ENCODE measurements around the gene OCEL1.
A peak's percentile ranks its signal among the peaks of the same experiment; 100 is the strongest.

The OCEL1 gene

DNA sequence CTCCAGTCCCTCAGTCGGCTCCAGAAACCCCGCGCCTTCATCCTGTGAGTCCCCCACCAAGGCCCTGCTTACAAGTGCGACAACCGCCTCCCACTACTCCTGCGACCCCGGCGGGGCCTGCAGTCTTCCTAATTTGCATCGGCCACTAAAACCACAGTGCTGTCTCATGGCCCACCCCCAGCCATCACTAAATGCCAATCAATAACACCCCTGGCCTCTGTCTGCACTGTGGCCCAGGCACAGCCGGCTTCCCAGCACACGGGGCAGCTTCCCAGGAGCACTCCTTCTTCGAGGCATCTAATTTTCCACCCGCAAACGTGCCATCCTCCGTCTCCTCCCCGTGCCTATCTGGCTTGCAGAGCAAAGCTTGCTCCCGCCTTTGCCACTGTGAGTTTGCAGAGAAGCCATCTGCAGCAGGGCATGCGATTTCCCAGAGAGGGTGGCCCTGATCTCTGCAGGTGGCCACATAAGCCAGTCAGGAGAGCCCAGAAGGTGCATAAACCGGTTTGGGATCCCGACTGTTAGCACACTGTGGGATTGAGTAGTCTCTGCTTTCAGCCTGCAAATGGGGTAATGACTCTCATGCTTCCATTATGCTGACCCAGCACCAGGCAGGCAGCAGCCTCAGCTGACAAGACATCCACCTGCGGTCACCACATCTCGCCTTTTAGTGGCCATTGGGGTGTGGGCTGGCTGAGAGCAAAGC lies 44.9 kb upstream of the OCEL1 start:
- Histone ChIP-seq H3K27ac (ENCODE audit: extremely low read depth, low read depth, low read length) (no peak overlapping the region), H3K9me3 (ENCODE audit: control insufficient read depth, insufficient read depth, low read depth, low read length) (no peaks in the 10 kb centered on the region), H3K4me3 (ENCODE audit: low read depth, low read length) (no peak overlapping the region), H3K4me1 (ENCODE audit: control insufficient read depth, insufficient read depth, low read length) (no peaks in the 10 kb centered on the region), H3K36me3 (ENCODE audit: control insufficient read depth in 2 of 2, insufficient read depth in 1 of 2, low read length in 2 of 2) (peaks cover 0 to 34% of the 10 kb centered on the region in 2 experiments; a peak in 2 of 3 replicates)
- ChIA-PET POLR2A (no interaction called here), CTCF (no interaction called here)
- TF ChIP-seq ZNF146 (tag by site-specific recombination; IDR thresholded peaks at IDR 0.05) (no peak), ZNF529 (tag by site-specific recombination; IDR thresholded peaks at IDR 0.05; ENCODE audit: insufficient replicate concordance) (no peak), ZNF514 (tag by site-specific recombination; IDR thresholded peaks at IDR 0.05) (no peak), ZIC2 (tag by site-specific recombination; IDR thresholded peaks at IDR 0.05) (peak; percentile 16; the same call in 1 of the 2 replicates)
- TF ChIP-seq, protein P1, sequence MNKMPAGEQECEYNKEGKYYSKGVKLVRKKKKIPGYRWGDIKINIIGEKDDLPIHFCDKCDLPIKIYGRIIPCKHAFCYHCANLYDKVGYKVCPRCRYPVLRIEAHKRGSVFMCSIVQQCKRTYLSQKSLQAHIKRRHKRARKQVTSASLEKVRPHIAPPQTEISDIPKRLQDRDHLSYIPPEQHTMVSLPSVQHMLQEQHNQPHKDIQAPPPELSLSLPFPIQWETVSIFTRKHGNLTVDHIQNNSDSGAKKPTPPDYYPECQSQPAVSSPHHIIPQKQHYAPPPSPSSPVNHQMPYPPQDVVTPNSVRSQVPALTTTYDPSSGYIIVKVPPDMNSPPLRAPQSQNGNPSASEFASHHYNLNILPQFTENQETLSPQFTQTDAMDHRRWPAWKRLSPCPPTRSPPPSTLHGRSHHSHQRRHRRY (tag by site-specific recombination; IDR thresholded peaks at IDR 0.05), result no peak

DNA sequence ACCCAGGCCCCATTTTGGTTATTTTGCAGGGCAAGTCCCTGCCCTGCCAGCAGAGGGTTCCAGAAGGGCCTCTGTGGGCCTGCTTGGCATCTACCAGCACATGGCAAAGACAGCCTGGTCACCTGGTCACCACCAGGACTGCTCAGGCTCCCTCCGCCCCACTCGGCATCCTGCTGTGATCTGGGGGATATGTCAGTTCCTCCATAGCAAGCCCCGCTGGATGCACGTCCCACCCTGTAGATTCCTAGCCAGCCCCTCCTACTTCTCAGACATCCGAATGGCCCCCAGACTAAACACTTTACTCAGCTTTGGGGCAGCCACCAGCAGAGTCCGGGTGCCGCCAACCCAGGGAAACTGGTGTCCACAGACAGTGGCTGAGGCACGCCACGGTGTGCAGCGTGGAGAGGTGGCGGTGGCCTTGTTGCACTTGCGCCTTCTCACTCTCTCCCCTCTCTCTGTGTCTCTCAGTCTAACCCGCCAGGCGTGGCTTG lies 42.7 kb upstream of the OCEL1 start:
- Histone ChIP-seq H3K36me3 (ENCODE audit: control insufficient read depth in 2 of 2, insufficient read depth in 1 of 2, low read length in 2 of 2) (peaks cover 3 to 33% of the 10 kb centered on the region in 2 experiments; a peak in 2 of 3 replicates), H3K27ac (ENCODE audit: extremely low read depth, low read depth, low read length) (no peak overlapping the region), H3K4me1 (ENCODE audit: control insufficient read depth, insufficient read depth, low read length) (no peaks in the 10 kb centered on the region), H3K9me3 (ENCODE audit: control insufficient read depth, insufficient read depth, low read depth, low read length) (no peaks in the 10 kb centered on the region), H3K4me3 (ENCODE audit: low read depth, low read length) (no peak overlapping the region)
- POLR2A ChIA-PET, result interaction anchor here (0.6 kb wide), 1 partner anchor 551 kb away, joined by 6 read pairs; no protein-coding TSS in a partner anchor
- CTCF ChIA-PET, result no interaction called here
- TF ChIP-seq, protein P2, sequence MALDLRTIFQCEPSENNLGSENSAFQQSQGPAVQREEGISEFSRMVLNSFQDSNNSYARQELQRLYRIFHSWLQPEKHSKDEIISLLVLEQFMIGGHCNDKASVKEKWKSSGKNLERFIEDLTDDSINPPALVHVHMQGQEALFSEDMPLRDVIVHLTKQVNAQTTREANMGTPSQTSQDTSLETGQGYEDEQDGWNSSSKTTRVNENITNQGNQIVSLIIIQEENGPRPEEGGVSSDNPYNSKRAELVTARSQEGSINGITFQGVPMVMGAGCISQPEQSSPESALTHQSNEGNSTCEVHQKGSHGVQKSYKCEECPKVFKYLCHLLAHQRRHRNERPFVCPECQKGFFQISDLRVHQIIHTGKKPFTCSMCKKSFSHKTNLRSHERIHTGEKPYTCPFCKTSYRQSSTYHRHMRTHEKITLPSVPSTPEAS (tag by site-specific recombination; IDR thresholded peaks at IDR 0.05), result no peak
- TF ChIP-seq ZNF266 (tag by site-specific recombination; IDR thresholded peaks at IDR 0.05; ENCODE audit: low read depth), result no peak
- no peak for TF ChIP-seq ZNF302 (tag by site-specific recombination; IDR thresholded peaks at IDR 0.05; ENCODE audit: low read depth)
- TF ChIP-seq ZBTB20 (tag by site-specific recombination; IDR thresholded peaks at IDR 0.05), result no peak
- TF ChIP-seq RBAK (tag by site-specific recombination; IDR thresholded peaks at IDR 0.05), result no peak
- no peak for TF ChIP-seq ZNF416 (tag by site-specific recombination; IDR thresholded peaks at IDR 0.05)
- TF ChIP-seq HOXD13 (CRISPR knock-in tag; IDR thresholded peaks at IDR 0.05; ENCODE audit: borderline replicate concordance), result no peak
- TF ChIP-seq, protein P1 (tag by site-specific recombination; IDR thresholded peaks at IDR 0.05), result no peak
- TF ChIP-seq, protein P3, sequence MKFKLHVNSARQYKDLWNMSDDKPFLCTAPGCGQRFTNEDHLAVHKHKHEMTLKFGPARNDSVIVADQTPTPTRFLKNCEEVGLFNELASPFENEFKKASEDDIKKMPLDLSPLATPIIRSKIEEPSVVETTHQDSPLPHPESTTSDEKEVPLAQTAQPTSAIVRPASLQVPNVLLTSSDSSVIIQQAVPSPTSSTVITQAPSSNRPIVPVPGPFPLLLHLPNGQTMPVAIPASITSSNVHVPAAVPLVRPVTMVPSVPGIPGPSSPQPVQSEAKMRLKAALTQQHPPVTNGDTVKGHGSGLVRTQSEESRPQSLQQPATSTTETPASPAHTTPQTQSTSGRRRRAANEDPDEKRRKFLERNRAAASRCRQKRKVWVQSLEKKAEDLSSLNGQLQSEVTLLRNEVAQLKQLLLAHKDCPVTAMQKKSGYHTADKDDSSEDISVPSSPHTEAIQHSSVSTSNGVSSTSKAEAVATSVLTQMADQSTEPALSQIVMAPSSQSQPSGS (tag by site-specific recombination; IDR thresholded peaks at IDR 0.05; ENCODE audit: low read depth), result no peak
- no peak for TF ChIP-seq SCRT2 (tag by site-specific recombination; IDR thresholded peaks at IDR 0.05)
- TF ChIP-seq, protein P4, sequence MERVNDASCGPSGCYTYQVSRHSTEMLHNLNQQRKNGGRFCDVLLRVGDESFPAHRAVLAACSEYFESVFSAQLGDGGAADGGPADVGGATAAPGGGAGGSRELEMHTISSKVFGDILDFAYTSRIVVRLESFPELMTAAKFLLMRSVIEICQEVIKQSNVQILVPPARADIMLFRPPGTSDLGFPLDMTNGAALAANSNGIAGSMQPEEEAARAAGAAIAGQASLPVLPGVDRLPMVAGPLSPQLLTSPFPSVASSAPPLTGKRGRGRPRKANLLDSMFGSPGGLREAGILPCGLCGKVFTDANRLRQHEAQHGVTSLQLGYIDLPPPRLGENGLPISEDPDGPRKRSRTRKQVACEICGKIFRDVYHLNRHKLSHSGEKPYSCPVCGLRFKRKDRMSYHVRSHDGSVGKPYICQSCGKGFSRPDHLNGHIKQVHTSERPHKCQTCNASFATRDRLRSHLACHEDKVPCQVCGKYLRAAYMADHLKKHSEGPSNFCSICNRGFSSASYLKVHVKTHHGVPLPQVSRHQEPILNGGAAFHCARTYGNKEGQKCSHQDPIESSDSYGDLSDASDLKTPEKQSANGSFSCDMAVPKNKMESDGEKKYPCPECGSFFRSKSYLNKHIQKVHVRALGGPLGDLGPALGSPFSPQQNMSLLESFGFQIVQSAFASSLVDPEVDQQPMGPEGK (tag by site-specific recombination; IDR thresholded peaks at IDR 0.05), result no peak
- TF ChIP-seq ZNF350 (tag by site-specific recombination; IDR thresholded peaks at IDR 0.05), result no peak
- no peak for TF ChIP-seq ZNF843 (tag by site-specific recombination; IDR thresholded peaks at IDR 0.05)
- TF ChIP-seq ZNF776 (tag by site-specific recombination; IDR thresholded peaks at IDR 0.05; ENCODE audit: borderline replicate concordance), result no peak
- TF ChIP-seq ZNF274 (IDR thresholded peaks at IDR 0.05; ENCODE audit: low read length), result no peak
- TF ChIP-seq ZNF274 (tag by site-specific recombination; IDR thresholded peaks at IDR 0.05; ENCODE audit: borderline replicate concordance), result no peak
- no peak for TF ChIP-seq ZNF514 (tag by site-specific recombination; IDR thresholded peaks at IDR 0.05)
- no peak for TF ChIP-seq ZFP69B (tag by site-specific recombination; IDR thresholded peaks at IDR 0.05)
- TF ChIP-seq ZNF354C (tag by site-specific recombination; IDR thresholded peaks at IDR 0.05; ENCODE audit: borderline replicate concordance, low read depth), result no peak
- TF ChIP-seq ZNF133 (tag by site-specific recombination; IDR thresholded peaks at IDR 0.05), result no peak
- TF ChIP-seq ZNF830 (tag by site-specific recombination; IDR thresholded peaks at IDR 0.05; ENCODE audit: low read depth), result no peak

All from HEK293 (cell line).